ENCODE results near the gene INSYN2B. TPM values are rescaled to one million over a fixed set of nuclear protein-coding genes. Genes with fewer than 3 reads are reported as not detected.

The INSYN2B gene
- total and polyA plus RNA-seq, 7 donors = under 0.01 to 0.27 (median 0.10) TPM; not detected in 3

GRCh38 chr5:169826618-169827017 is 153.7 kb downstream of the INSYN2B start:
- DNase-seq = no peak
- no peak overlapping the region for H3K4me3 ChIP-seq
- TF ChIP-seq POLR2A (IDR thresholded peaks at IDR 0.05) = no peak
- no peak for TF ChIP-seq EP300 (IDR thresholded peaks at IDR 0.05)
- no peak for TF ChIP-seq CTCF (IDR thresholded peaks at IDR 0.05)
- TF ChIP-seq POLR2AphosphoS5 (IDR thresholded peaks at IDR 0.05) = no peak
- no peaks in the 10 kb centered on the region for H3K27me3 ChIP-seq
- H3K27ac ChIP-seq = no peak overlapping the region
- H3K4me1 ChIP-seq = no peaks in the 10 kb centered on the region
- H3K9me3 ChIP-seq = no peaks in the 10 kb centered on the region
- H3K36me3 ChIP-seq = no peaks in the 10 kb centered on the region
- WGBS, 2 donors = 66 to 77% methylated on average over 5 of the region's 5 CpGs
- intact Hi-C loops (cut with DNase I) = no loop called here

DNA sequence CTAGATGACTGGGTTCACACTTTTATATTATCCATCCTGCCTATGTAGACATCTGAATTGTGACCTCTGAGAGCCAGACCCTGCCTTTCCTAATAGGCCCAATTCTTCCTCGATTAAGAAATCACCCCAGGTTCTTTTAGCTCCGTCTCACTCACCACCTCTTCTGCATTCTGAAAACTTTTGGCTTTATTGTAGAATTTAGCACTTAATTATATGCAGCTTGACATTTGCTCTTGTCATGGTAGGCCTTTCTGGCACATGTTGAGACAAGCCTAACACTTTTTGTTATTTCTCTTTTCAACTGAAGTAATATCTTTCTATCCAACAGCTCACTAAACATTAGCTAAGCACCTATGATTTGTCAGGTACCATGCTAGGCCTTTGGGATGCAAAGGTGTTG is 163.3 kb downstream of the INSYN2B start:
- intact Hi-C loops (cut with DNase I) = no loop called here
- TF ChIP-seq POLR2A (IDR thresholded peaks at IDR 0.05) = no peak
- no peak for TF ChIP-seq EP300 (IDR thresholded peaks at IDR 0.05)
- TF ChIP-seq CTCF (IDR thresholded peaks at IDR 0.05) = no peak
- no peak for TF ChIP-seq POLR2AphosphoS5 (IDR thresholded peaks at IDR 0.05)
- Histone ChIP-seq H3K4me1 (no peaks in the 10 kb centered on the region), H3K9me3 (no peaks in the 10 kb centered on the region), H3K27ac (no peak overlapping the region), H3K4me3 (no peak overlapping the region), H3K27me3 (no peaks in the 10 kb centered on the region), H3K36me3 (no peaks in the 10 kb centered on the region)
- WGBS, 2 donors = 87 to 93% methylated on average over 2 of the region's 2 CpGs
- DNase-seq = no peak

DNA sequence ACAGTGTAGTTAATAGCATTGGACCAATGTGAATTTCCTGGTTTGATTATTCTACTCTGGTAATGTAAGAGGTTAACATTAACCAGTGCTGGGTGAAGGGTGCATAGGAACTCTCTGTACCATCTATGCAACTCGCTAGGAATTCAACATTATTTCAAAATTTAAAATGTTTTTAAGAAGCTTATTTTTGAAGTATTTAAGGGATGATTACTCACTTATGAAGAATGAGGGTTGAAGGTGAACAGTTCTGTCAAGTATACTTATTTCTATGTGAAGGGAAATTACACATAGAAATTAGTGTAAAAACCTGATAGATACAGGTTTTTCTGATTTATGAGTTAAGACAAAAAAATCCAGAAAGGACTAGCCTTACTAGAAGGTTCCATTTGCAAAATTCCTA is 165.8 kb downstream of the INSYN2B start:
- no peaks in the 10 kb centered on the region for H3K27me3 ChIP-seq
- no peaks in the 10 kb centered on the region for H3K36me3 ChIP-seq
- 73 to 98% methylated on average over 1 of the region's 1 CpG for WGBS, 2 donors
- no peaks in the 10 kb centered on the region for H3K4me1 ChIP-seq
- no peak for TF ChIP-seq CTCF (IDR thresholded peaks at IDR 0.05)
- no peak for TF ChIP-seq POLR2AphosphoS5 (IDR thresholded peaks at IDR 0.05)
- TF ChIP-seq POLR2A (IDR thresholded peaks at IDR 0.05) = no peak
- DNase-seq = no peak
- no peaks in the 10 kb centered on the region for H3K9me3 ChIP-seq
- no peak overlapping the region for H3K27ac ChIP-seq
- no peak overlapping the region for H3K4me3 ChIP-seq
- intact Hi-C loops (cut with DNase I) = no loop called here

Small RNA genes within 50 kb of the gene (small RNA-seq; reads per million reads assigned to genes)
- 0 reads per million in 3 donors for gene MIR378E

Other genes starting within 250 kb of the INSYN2B start
- gene FOXI1, start 125.4 kb upstream of the INSYN2B start, total RNA-seq = not detected
- under 1 TPM in 1 of 3 donors, not detected in 2; 0.06 TPM for gene FOXI1, start 125.4 kb upstream of the INSYN2B start, polyA plus RNA-seq